CD14-positive monocyte (primary cell): ENCODE results near the gene AURKA. TPM values are rescaled to one million over a fixed set of nuclear protein-coding genes. Genes with fewer than 3 reads are reported as not detected.
A peak's percentile ranks its signal among the peaks of the same experiment; 100 is the strongest.

Experiments used
- DNase-seq, 3 donors: peaks; one replicate each; pipeline ENCODE4 v3.0.0-alpha.2; 2011 to 2022
- H2AFZ ChIP-seq: 2 replicates; pipeline ENCODE4 v1.6.0; 2012; ENCODE audit warnings: mild to moderate bottlenecking, low read depth, low read length, inconsistent platforms; ENCODE audit not compliant: insufficient read depth, poor library complexity, severe bottlenecking
- H3K27ac ChIP-seq, 2 donors: 1 replicate in 1 of 2; 2 replicates in 1 of 2; pipeline ENCODE4 v1.5.1; 2012 to 2013; ENCODE audit warnings: low read length in 2 of 2, control low read depth in 1 of 2, inconsistent platforms in 1 of 2, low read depth in 1 of 2, mild to moderate bottlenecking in 1 of 2
- H3K27me3 ChIP-seq, 2 donors: one replicate each; pipeline versions ENCODE4 v1.6.0 to v1.6.1; 2011 to 2013; ENCODE audit warnings: low read length in 2 of 2; ENCODE audit not compliant: control insufficient read depth in 2 of 2, insufficient read depth in 2 of 2
- H3K36me3 ChIP-seq, 2 donors: replicated peaks in 1 of 2; 1 replicate in 1 of 2; 2 replicates in 1 of 2; pipeline versions ENCODE4 v1.5.1 to v1.6.1; 2012 to 2013; ENCODE audit warnings: low read length in 2 of 2, control low read depth in 1 of 2, inconsistent platforms in 1 of 2, mild to moderate bottlenecking in 1 of 2; ENCODE audit not compliant: insufficient read depth in 2 of 2, control insufficient read depth in 1 of 2
- H3K4me1 ChIP-seq, 2 donors: 1 replicate in 1 of 2; 2 replicates in 1 of 2; pipeline versions ENCODE4 v1.5.1 to v1.6.1; 2012 to 2013; ENCODE audit warnings: low read length in 2 of 2, control low read depth in 1 of 2, inconsistent platforms in 1 of 2, mild to moderate bottlenecking in 1 of 2, moderate library complexity in 1 of 2; ENCODE audit not compliant: insufficient read depth in 2 of 2, control insufficient read depth in 1 of 2
- H3K4me2 ChIP-seq: replicated peaks from 2 replicates; pipeline ENCODE3; 2012; ENCODE audit warnings: low read length, moderate library complexity, mild to moderate bottlenecking; ENCODE audit not compliant: poor library complexity, severe bottlenecking; ENCODE audit errors: extremely low read depth
- H3K4me3 ChIP-seq, 3 experiments: fragments of 200-600 bp in 1 of 3; sonication (generic) in 1 of 3; replicated peaks in 1 of 3; 1 replicate in 2 of 3; 2 replicates in 1 of 3; pipeline ENCODE4 v1.5.1; 2011 to 2013; ENCODE audit warnings: low read length in 3 of 3, mild to moderate bottlenecking in 3 of 3, control low read depth in 2 of 3, low read depth in 2 of 3, inconsistent platforms in 1 of 3, moderate library complexity in 1 of 3
- H3K79me2 ChIP-seq: 2 replicates; pipeline ENCODE4 v1.6.0; 2012; ENCODE audit warnings: mild to moderate bottlenecking, control low read depth, inconsistent platforms, low read length, moderate library complexity; ENCODE audit not compliant: insufficient read depth
- H3K9ac ChIP-seq: 2 replicates; pipeline ENCODE4 v1.6.0; 2017; ENCODE audit warnings: low read length, mild to moderate bottlenecking; ENCODE audit not compliant: insufficient read depth, poor library complexity, severe bottlenecking
- H3K9me3 ChIP-seq, 2 donors: replicated peaks in 1 of 2; 1 replicate in 1 of 2; 2 replicates in 1 of 2; pipeline versions ENCODE4 v1.5.1 to v1.6.1; 2012 to 2013; ENCODE audit warnings: low read length in 2 of 2, control low read depth in 1 of 2; ENCODE audit not compliant: control insufficient read depth in 1 of 2, insufficient read depth in 1 of 2
- H4K20me1 ChIP-seq: 2 replicates; pipeline ENCODE4 v1.6.0; 2012; ENCODE audit warnings: mild to moderate bottlenecking, low read length, control low read depth, moderate library complexity; ENCODE audit not compliant: insufficient read depth
- H3K27ac Mint-ChIP-seq, 7 donors: one replicate each; pipeline ENCODE4 v1.8.0; 2020; ENCODE audit warnings: mild to moderate bottlenecking in 7 of 7, mixed read lengths in 7 of 7, moderate library complexity in 6 of 7, inconsistent platforms in 2 of 7
- H3K27me3 Mint-ChIP-seq, 3 donors: one replicate each; pipeline ENCODE4 v1.8.0; 2021 to 2022; ENCODE audit warnings: low read depth in 3 of 3, mild to moderate bottlenecking in 3 of 3, mixed read lengths in 3 of 3, moderate library complexity in 3 of 3, inconsistent platforms in 1 of 3
- H3K36me3 Mint-ChIP-seq, 2 donors: one replicate each; pipeline ENCODE4 v1.8.0; 2020; ENCODE audit warnings: mixed read lengths in 2 of 2, inconsistent platforms in 1 of 2, mild to moderate bottlenecking in 1 of 2
- H3K4me1 Mint-ChIP-seq: one replicate; pipeline ENCODE4 v1.8.0; 2020; ENCODE audit warnings: mild to moderate bottlenecking, mixed read lengths
- H3K4me3 Mint-ChIP-seq, 2 donors: one replicate each; pipeline ENCODE4 v1.8.0; 2020; ENCODE audit warnings: mild to moderate bottlenecking in 2 of 2, mixed read lengths in 2 of 2, moderate library complexity in 1 of 2
- H3K9me3 Mint-ChIP-seq, 7 donors: one replicate each; pipeline ENCODE4 v1.8.0; 2020 to 2022; ENCODE audit warnings: mixed read lengths in 7 of 7, mild to moderate bottlenecking in 6 of 7, moderate library complexity in 6 of 7, inconsistent platforms in 2 of 7
- WGBS: methylation state at CpG from one replicate; pipeline ENCODE4 v1.1.5; 2013; ENCODE audit warnings: missing lambda C conversion rate; ENCODE audit not compliant: insufficient coverage; 5-methylcytosine and 5-hydroxymethylcytosine counted together
- intact Hi-C, 2 donors: fragments of 100-400 bp; cut with micrococcal nuclease; formaldehyde crosslinking; loops; one replicate each; pipeline versions ENCODE4 v1.15.0 to v1.15.1; 2023
- polyA plus RNA-seq, 3 donors: library from polyadenylated mRNA; depleted of rRNA in 1 of 3; unstranded in 2 of 3; stranded (reverse) in 1 of 3; fragments of 300-500 nt in 2 of 3; fragments of >200 nt in 1 of 3; fragmentation: Illumina TruSeq in 2 of 3; gene quantifications; 1 replicate in 2 of 3; 2 replicates in 1 of 3; pipeline ENCODE4 v1.2.3, GENCODE V29; 2012 to 2021
- TF ChIP-seq, protein P1 (sequence below): fragments of 200-600 bp; IDR thresholded peaks from one replicate; pipeline ENCODE4 v1.8.0; 2022; ENCODE audit warnings: antibody characterized with exemption, mild to moderate bottlenecking

Gene AURKA
- polyA plus RNA-seq, 3 donors: 1.4 to 1.7 (median 1.5) TPM

DNA sequence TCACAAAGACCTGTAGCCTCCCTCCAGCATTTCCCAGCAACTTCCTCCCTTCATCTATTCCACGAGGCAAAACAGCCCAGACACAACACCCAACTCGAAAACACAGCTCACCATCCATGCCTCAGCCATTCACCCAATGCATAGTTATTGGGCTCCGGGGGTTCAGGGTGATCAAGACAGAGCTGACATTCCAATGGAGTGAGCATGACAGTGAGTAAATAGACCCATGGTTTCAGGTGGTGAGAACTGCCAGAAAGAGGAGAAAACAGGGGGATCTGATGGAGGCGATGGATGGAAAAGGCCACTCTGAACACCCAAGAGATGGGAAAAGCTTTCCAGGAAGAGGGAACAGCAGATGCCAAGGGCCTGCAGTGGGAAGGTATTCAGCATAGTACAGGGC lies 25.9 kb upstream of the AURKA start:
- H3K27ac Mint-ChIP-seq: peak overlapping the region; percentile 90 to 98 (median 93)
- Histone ChIP-seq H3K4me3 (peak overlapping the region in 1 of 3 experiments; percentile 31), H3K27ac (peak overlapping the region in 1 of 2 donors; percentile 81), H4K20me1 (no peaks in the 10 kb centered on the region), H3K36me3 (no peaks in the 10 kb centered on the region), H2AFZ (no peak overlapping the region), H3K9ac (no peak overlapping the region), H3K4me2 (peak overlapping the region; percentile 40), H3K27me3 (no peaks in the 10 kb centered on the region), H3K9me3 (no peaks in the 10 kb centered on the region), H3K79me2 (peaks cover 23% of the 10 kb centered on the region), H3K4me1 (peaks cover 69 to 79% of the 10 kb centered on the region in 2 donors)
- peaks cover 34 to 38% of the 10 kb centered on the region in 2 donors for H3K36me3 Mint-ChIP-seq
- intact Hi-C loops: no loop called here
- 78% methylated on average over 4 of the region's 4 CpGs for WGBS
- peaks cover 1 to 15% (median 2%) of the 10 kb centered on the region in 3 donors for H3K27me3 Mint-ChIP-seq
- no peak for DNase-seq
- TF ChIP-seq, protein P1, sequence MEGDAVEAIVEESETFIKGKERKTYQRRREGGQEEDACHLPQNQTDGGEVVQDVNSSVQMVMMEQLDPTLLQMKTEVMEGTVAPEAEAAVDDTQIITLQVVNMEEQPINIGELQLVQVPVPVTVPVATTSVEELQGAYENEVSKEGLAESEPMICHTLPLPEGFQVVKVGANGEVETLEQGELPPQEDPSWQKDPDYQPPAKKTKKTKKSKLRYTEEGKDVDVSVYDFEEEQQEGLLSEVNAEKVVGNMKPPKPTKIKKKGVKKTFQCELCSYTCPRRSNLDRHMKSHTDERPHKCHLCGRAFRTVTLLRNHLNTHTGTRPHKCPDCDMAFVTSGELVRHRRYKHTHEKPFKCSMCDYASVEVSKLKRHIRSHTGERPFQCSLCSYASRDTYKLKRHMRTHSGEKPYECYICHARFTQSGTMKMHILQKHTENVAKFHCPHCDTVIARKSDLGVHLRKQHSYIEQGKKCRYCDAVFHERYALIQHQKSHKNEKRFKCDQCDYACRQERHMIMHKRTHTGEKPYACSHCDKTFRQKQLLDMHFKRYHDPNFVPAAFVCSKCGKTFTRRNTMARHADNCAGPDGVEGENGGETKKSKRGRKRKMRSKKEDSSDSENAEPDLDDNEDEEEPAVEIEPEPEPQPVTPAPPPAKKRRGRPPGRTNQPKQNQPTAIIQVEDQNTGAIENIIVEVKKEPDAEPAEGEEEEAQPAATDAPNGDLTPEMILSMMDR: no peak
- H3K4me1 Mint-ChIP-seq: peaks cover 78% of the 10 kb centered on the region
- H3K9me3 Mint-ChIP-seq: no peaks in the 10 kb centered on the region
- peak overlapping the region; percentile 24 to 73 for H3K4me3 Mint-ChIP-seq

DNA sequence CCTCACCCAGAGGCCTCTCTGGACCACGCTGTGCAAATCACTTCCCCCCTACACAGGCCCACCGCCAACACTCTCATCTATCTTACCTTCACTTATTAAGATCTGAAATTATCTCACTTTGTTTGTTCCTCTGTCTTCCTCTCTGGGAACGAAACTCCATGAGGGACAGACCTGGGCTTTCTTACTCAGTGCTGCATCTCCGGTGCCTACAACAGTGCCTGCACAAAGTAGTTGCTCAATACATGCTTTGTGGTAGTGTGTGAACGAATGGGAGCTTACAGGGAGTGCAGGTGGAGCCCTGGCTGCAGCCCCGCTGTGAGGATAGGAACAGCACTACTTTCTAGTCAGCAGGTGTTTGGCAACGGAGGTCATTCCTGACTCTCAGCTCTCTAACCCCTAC lies 25.4 kb upstream of the AURKA start:
- H3K4me1 ChIP-seq: peaks cover 69 to 79% of the 10 kb centered on the region in 2 donors
- no peak overlapping the region for H3K27ac ChIP-seq

More for the DNA sequence above, 25.4 kb upstream of the AURKA start:
- Mint-ChIP-seq H3K4me1 (peaks cover 78% of the 10 kb centered on the region), H3K36me3 (peaks cover 34 to 38% of the 10 kb centered on the region in 2 donors), H3K9me3 (peaks cover 0 to 2% (median 0%) of the 10 kb centered on the region in 7 donors), H3K4me3 (peak overlapping the region in 1 of 2 donors; percentile 73), H3K27me3 (peaks cover 1 to 15% (median 2%) of the 10 kb centered on the region in 3 donors), H3K27ac (peak overlapping the region in 5 of 7 donors; percentile 90 to 98 (median 93))
- no peaks in the 10 kb centered on the region for H4K20me1 ChIP-seq
- TF ChIP-seq, protein P1: no peak
- H3K9me3 ChIP-seq: peaks cover 0 to 4% of the 10 kb centered on the region in 2 donors
- no peak for DNase-seq
- peak overlapping the region in 1 of 3 experiments; percentile 3 for H3K4me3 ChIP-seq
- H3K36me3 ChIP-seq: no peaks in the 10 kb centered on the region
- H3K27me3 ChIP-seq: no peaks in the 10 kb centered on the region
- intact Hi-C loops: no loop called here
- H3K4me2 ChIP-seq: peak overlapping the region; percentile 3
- H3K9ac ChIP-seq: no peak overlapping the region
- no peak overlapping the region for H2AFZ ChIP-seq
- H3K79me2 ChIP-seq: peaks cover 23% of the 10 kb centered on the region
- WGBS: 82% methylated on average over 5 of the region's 7 CpGs
